ENCODE measurements around the gene POLR2L. TPM values are rescaled to one million over a fixed set of nuclear protein-coding genes. Genes with fewer than 3 reads are reported as not detected.

POLR2L gene
- total RNA-seq, 4 donors from 2014 or later: 66.0 to 94.6 (median 81.2) TPM

GRCh38 chr11:802693-803466 lies 39.4 kb downstream of the POLR2L start:
- in situ Hi-C loops (cut with MboI; ENCODE audit: low sequenced_read_pairs in 4 of 4): no loop called here
- DNase-seq (no peak), ATAC-seq (no peak)
- Histone ChIP-seq H3K4me1 (peaks cover 19 to 23% of the 10 kb centered on the region in 2 donors), H3K27me3 (no peaks in the 10 kb centered on the region), H3K27ac (no peak overlapping the region), H3K4me3 (no peak overlapping the region), H3K36me3 (peaks cover 0 to 41% of the 10 kb centered on the region in 2 donors), H3K9me3 (no peaks in the 10 kb centered on the region)
- intact Hi-C loops (cut with DNase I; ENCODE audit: low total_unique reads): no loop called here
- no peak for TF ChIP-seq CTCF (IDR thresholded peaks at IDR 0.05 in 4 of 5, conservative IDR thresholded peaks at IDR 0.05 in 1 of 5)
- no peak for TF ChIP-seq POLR2A (IDR thresholded peaks at IDR 0.05)

GRCh38 chr11:802018-802617 lies 40.2 kb downstream of the POLR2L start:
- peaks cover 20 to 30% of the 10 kb centered on the region in 2 donors for H3K4me1 ChIP-seq
- in situ Hi-C loops (cut with MboI; ENCODE audit: low sequenced_read_pairs in 4 of 4): no loop called here

GRCh38 chr11:801097-801780 lies 41.1 kb downstream of the POLR2L start:
- Histone ChIP-seq H3K27me3 (no peaks in the 10 kb centered on the region), H3K4me1 (peaks cover 22 to 39% of the 10 kb centered on the region in 2 donors), H3K27ac (no peak overlapping the region), H3K36me3 (peaks cover 0 to 41% of the 10 kb centered on the region in 2 donors), H3K4me3 (no peak overlapping the region), H3K9me3 (no peaks in the 10 kb centered on the region)
- DNase-seq (no peak), ATAC-seq (no peak)
- in situ Hi-C loops (cut with MboI; ENCODE audit: low sequenced_read_pairs in 4 of 4): no loop called here
- no peak for TF ChIP-seq POLR2A (IDR thresholded peaks at IDR 0.05)
- TF ChIP-seq CTCF (IDR thresholded peaks at IDR 0.05 in 4 of 5, conservative IDR thresholded peaks at IDR 0.05 in 1 of 5): no peak
- intact Hi-C loops (cut with DNase I; ENCODE audit: low total_unique reads): no loop called here

More at GRCh38 chr11:802018-802617, 40.2 kb downstream of the POLR2L start:
- H3K9me3 ChIP-seq: no peaks in the 10 kb centered on the region
- no peak overlapping the region for H3K4me3 ChIP-seq
- intact Hi-C loops (cut with DNase I; ENCODE audit: low total_unique reads): no loop called here
- ATAC-seq (no peak), DNase-seq (no peak)
- H3K27me3 ChIP-seq: no peaks in the 10 kb centered on the region
- H3K36me3 ChIP-seq: peaks cover 0 to 41% of the 10 kb centered on the region in 2 donors
- no peak overlapping the region for H3K27ac ChIP-seq
- TF ChIP-seq CTCF (IDR thresholded peaks at IDR 0.05 in 4 of 5, conservative IDR thresholded peaks at IDR 0.05 in 1 of 5) (no peak), POLR2A (IDR thresholded peaks at IDR 0.05) (no peak)

GRCh38 chr11:800473-800872 lies 41.9 kb downstream of the POLR2L start:
- Histone ChIP-seq H3K9me3 (no peaks in the 10 kb centered on the region), H3K4me1 (peaks cover 23 to 44% of the 10 kb centered on the region in 2 donors), H3K27ac (no peak overlapping the region), H3K27me3 (peaks cover 0 to 6% (median 3%) of the 10 kb centered on the region in 3 donors), H3K4me3 (no peak overlapping the region), H3K36me3 (peaks cover 0 to 41% of the 10 kb centered on the region in 2 donors)
- intact Hi-C loops (cut with DNase I; ENCODE audit: low total_unique reads) (no loop called here), in situ Hi-C loops (cut with MboI; ENCODE audit: low sequenced_read_pairs in 4 of 4) (no loop called here)
- ATAC-seq (no peak), DNase-seq (no peak)
- TF ChIP-seq POLR2A (IDR thresholded peaks at IDR 0.05) (no peak), CTCF (IDR thresholded peaks at IDR 0.05 in 4 of 5, conservative IDR thresholded peaks at IDR 0.05 in 1 of 5) (no peak)
